AG10803 (cell line): ENCODE data around the gene NUFIP1.
A peak's percentile ranks its signal among the peaks of the same experiment; 100 is the strongest.
"Not testable (repeated sequence)": the region's sequence is repeated elsewhere in the genome, so short reads cannot be mapped to it uniquely, and the experiment has no call there.

ENCODE experiments used
- DNase-seq: peaks from one replicate; pipeline ENCODE4 v3.0.0; 2010; ENCODE audit warnings: low read depth
- H3K4me3 ChIP-seq: 2 replicates; pipeline ENCODE4 v1.5.1; 2011; ENCODE audit warnings: mild to moderate bottlenecking, low read length, control low read depth
- TF ChIP-seq, protein P1 (sequence below): conservative IDR thresholded peaks from 2 replicates; pipeline ENCODE4 v1.5.1; 2011; ENCODE audit warnings: mild to moderate bottlenecking, low read length, control low read depth, inconsistent platforms

The NUFIP1 gene

GRCh38 chr13:44952671-44953070 is 36.6 kb downstream of the NUFIP1 start:
- TF ChIP-seq, protein P1, sequence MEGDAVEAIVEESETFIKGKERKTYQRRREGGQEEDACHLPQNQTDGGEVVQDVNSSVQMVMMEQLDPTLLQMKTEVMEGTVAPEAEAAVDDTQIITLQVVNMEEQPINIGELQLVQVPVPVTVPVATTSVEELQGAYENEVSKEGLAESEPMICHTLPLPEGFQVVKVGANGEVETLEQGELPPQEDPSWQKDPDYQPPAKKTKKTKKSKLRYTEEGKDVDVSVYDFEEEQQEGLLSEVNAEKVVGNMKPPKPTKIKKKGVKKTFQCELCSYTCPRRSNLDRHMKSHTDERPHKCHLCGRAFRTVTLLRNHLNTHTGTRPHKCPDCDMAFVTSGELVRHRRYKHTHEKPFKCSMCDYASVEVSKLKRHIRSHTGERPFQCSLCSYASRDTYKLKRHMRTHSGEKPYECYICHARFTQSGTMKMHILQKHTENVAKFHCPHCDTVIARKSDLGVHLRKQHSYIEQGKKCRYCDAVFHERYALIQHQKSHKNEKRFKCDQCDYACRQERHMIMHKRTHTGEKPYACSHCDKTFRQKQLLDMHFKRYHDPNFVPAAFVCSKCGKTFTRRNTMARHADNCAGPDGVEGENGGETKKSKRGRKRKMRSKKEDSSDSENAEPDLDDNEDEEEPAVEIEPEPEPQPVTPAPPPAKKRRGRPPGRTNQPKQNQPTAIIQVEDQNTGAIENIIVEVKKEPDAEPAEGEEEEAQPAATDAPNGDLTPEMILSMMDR: no peak
- no peak overlapping the region for H3K4me3 ChIP-seq
- no peak for DNase-seq

- TF ChIP-seq, protein P1: no peak
- DNase-seq: peak; percentile 25
- H3K4me3 ChIP-seq: no peak overlapping the region
Observed at GRCh38 chr13:44951184-44951583, 38.1 kb downstream of the NUFIP1 start.

GRCh38 chr13:44943411-44943810 is 45.9 kb downstream of the NUFIP1 start:
- not testable (repeated sequence) for H3K4me3 ChIP-seq, DNase-seq

DNA sequence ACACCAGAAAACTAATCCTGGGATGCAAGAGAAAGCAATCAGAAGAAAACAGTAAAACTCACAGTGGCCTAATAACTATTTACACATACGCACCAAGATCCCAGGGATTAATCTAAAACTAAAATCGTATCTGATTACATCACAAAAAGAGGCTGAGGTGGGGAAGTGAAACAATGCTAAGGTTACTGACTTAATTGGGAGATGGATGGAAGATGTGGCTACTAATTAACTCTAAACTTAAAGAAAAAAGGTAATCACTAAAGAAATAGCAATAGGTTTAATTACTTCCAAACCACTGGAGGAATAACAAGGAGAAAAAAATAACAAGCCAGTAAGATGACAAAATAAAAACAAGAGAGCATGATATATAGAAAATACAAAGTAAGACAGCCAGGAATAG is 50.4 kb downstream of the NUFIP1 start:
- no peak for DNase-seq
- no peak overlapping the region for H3K4me3 ChIP-seq
- TF ChIP-seq, protein P1: no peak

- TF ChIP-seq, protein P1: no peak
- DNase-seq: no peak
- no peak overlapping the region for H3K4me3 ChIP-seq
Observed at GRCh38 chr13:44936246-44936645, 53.0 kb downstream of the NUFIP1 start.

DNA sequence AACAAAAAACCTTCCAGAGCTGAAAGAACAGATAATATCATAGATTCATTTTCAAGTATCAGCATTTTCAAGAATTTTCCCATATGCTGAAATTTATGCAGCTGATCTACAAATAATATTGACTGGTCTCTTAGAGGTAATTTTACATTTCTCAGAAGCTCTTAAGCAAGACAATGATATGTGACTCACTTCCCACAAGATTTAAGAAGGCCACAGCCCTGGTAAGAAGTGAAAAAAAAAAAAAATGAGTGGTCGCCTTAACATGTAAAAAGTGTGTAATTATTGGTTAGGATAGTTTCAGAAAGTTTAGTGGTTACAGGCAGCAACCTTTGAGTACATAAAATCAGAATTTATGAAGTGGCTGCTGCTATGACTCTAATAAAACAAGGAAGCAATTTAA is 54.5 kb downstream of the NUFIP1 start:
- TF ChIP-seq, protein P1: no peak

DNA sequence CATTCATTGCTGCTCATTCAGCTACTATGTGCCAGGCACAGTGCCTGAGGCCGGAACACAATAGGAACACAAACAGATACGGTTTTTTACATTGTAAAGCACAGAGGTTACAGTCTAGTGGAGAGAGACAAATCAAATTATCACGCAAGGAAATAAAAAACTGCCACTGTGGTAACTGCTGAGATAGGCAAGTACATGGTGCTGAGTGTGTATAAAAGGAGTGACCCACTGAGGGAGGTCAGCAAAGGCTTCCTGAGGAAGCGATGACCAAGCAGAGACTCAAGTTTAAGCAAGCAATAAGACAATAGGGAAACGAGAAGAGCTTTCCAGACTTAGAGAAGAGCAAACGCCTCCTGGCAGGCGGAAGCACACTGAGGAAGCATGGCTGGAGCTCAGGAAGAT is 56.4 kb downstream of the NUFIP1 start:
- peak; percentile 36 for DNase-seq
- no peak overlapping the region for H3K4me3 ChIP-seq
- TF ChIP-seq, protein P1: no peak

More for the DNA sequence above, 54.5 kb downstream of the NUFIP1 start:
- no peak overlapping the region for H3K4me3 ChIP-seq
- DNase-seq: peak; percentile 77
